Measurements from ENCODE around the gene PDZRN4. TPM values are rescaled to one million over a fixed set of nuclear protein-coding genes. Genes with fewer than 3 reads are reported as not detected.

PDZRN4 gene
- total RNA-seq, 4 donors from 2014 or later, result 1.1 to 14.0 (median 4.5) TPM

GRCh38 chr12:41473441-41473840, 285.3 kb downstream of the PDZRN4 start:
- Histone ChIP-seq H3K4me3 (no peak overlapping the region), H3K9me3 (no peaks in the 10 kb centered on the region), H3K27ac (no peak overlapping the region), H3K36me3 (no peaks in the 10 kb centered on the region), H3K27me3 (no peaks in the 10 kb centered on the region), H3K4me1 (no peaks in the 10 kb centered on the region)
- no peak for DNase-seq
- TF ChIP-seq CTCF (IDR thresholded peaks at IDR 0.05), result no peak
- no peak for TF ChIP-seq POLR2A (IDR thresholded peaks at IDR 0.05)

DNA sequence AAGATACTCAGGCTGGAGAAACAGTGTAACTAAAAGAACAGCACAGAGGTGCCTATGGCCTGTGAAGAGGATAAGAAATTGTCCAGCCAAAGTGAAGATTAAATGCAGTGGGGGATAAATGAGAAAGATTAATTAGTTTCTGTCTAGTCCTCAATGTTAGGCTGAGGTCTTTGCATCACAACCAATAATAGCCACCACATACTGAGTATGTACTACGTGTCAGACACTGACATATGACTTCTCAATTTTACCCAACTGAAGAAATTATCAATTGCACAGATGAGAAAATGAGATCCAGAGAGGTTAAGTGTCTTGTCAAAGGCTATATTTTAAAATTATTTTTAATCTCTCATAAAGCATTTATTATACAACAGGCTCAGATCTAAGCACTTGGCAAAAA, 285.9 kb downstream of the PDZRN4 start:
- no peaks in the 10 kb centered on the region for H3K4me1 ChIP-seq
- no peaks in the 10 kb centered on the region for H3K9me3 ChIP-seq
- H3K36me3 ChIP-seq, result no peaks in the 10 kb centered on the region
- TF ChIP-seq CTCF (IDR thresholded peaks at IDR 0.05) (no peak), POLR2A (IDR thresholded peaks at IDR 0.05) (no peak)
- no peak overlapping the region for H3K27ac ChIP-seq
- H3K27me3 ChIP-seq, result no peaks in the 10 kb centered on the region
- no peak for DNase-seq
- no peak overlapping the region for H3K4me3 ChIP-seq

- Histone ChIP-seq H3K4me1 (no peaks in the 10 kb centered on the region), H3K9me3 (no peaks in the 10 kb centered on the region), H3K36me3 (no peaks in the 10 kb centered on the region), H3K4me3 (no peak overlapping the region), H3K27me3 (no peaks in the 10 kb centered on the region), H3K27ac (no peak overlapping the region)
- TF ChIP-seq CTCF (IDR thresholded peaks at IDR 0.05) (no peak), POLR2A (IDR thresholded peaks at IDR 0.05) (no peak)
- no peak for DNase-seq
Measured at GRCh38 chr12:41476499-41477439, 288.6 kb downstream of the PDZRN4 start.

DNA sequence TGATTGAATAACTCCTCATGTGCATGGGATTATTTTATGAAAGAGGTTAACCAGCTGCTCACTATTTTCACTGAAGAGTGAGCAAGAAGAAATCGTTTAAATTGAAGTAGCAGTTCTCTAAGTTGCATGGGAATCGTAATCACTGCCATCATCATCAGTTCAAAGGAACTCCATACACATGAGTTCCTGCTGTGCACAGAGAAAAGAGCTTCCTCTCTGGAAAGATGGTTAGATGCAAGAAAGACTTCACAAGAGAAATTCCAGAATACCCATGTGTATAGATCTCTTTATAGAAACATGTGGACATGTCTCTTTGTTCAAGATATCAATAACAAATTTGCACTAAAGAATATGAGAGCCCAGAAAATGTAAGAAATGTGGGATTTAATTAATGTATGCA, 291.3 kb downstream of the PDZRN4 start:
- TF ChIP-seq POLR2A (IDR thresholded peaks at IDR 0.05) (no peak), CTCF (IDR thresholded peaks at IDR 0.05) (no peak)
- Histone ChIP-seq H3K27me3 (no peaks in the 10 kb centered on the region), H3K27ac (no peak overlapping the region)

DNA sequence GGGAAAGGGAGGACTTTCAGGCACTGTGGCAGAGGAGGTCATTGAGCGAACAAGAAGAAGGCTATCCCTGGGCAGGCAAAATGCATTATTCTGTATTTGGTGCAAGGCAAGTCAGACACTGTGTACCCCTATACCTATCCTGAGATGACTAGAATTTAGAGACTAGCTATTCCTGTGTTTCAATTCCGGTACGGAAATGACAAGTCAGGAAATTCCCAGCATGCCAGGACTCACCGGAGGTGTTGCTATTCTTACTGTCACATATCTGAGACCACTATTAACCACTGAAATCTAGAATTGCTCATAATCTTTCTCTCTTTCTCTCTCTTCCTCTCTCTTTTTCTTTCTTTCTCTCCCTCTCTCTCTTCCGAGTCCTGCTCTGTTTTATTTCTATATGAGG, 297.1 kb downstream of the PDZRN4 start:
- Histone ChIP-seq H3K4me3 (no peak overlapping the region), H3K9me3 (no peaks in the 10 kb centered on the region), H3K27ac (no peak overlapping the region), H3K4me1 (no peaks in the 10 kb centered on the region), H3K36me3 (no peaks in the 10 kb centered on the region), H3K27me3 (no peaks in the 10 kb centered on the region)
- DNase-seq, result no peak
- TF ChIP-seq CTCF (IDR thresholded peaks at IDR 0.05) (no peak), POLR2A (IDR thresholded peaks at IDR 0.05) (no peak)

More for the DNA sequence above, 291.3 kb downstream of the PDZRN4 start:
- H3K36me3 ChIP-seq, result no peaks in the 10 kb centered on the region
- H3K4me1 ChIP-seq, result no peaks in the 10 kb centered on the region
- no peak for DNase-seq
- no peak overlapping the region for H3K4me3 ChIP-seq
- no peaks in the 10 kb centered on the region for H3K9me3 ChIP-seq

Measured in Peyer's patch (tissue), 4 donors.